HG02884 (cell line): Measurements from ENCODE around the gene FOXF1.

Experiments used
- ATAC-seq: cut with Tn5 transposase; IDR thresholded peaks from one replicate; pipeline ENCODE4 v1.9.1; 2021; ENCODE audit warnings: mild to moderate bottlenecking, moderate library complexity; ENCODE audit not compliant: unreplicated experiment

FOXF1 gene

GRCh38 chr16:86503830-86504229, 6.5 kb upstream of the FOXF1 start:
- ATAC-seq, result no peak

GRCh38 chr16:86504315-86505184, 5.8 kb upstream of the FOXF1 start:
- no peak for ATAC-seq

GRCh38 chr16:86505185-86505898, 5.0 kb upstream of the FOXF1 start:
- no peak for ATAC-seq

- ATAC-seq, result no peak
Measured at GRCh38 chr16:86505899-86506864, 4.1 kb upstream of the FOXF1 start.

- no peak for ATAC-seq
Measured at GRCh38 chr16:86507173-86508027, 2.9 kb upstream of the FOXF1 start.

GRCh38 chr16:86508028-86508946, 2.0 kb upstream of the FOXF1 start:
- ATAC-seq, result no peak

- ATAC-seq, result no peak
Measured at GRCh38 chr16:86508947-86509758, 1.2 kb upstream of the FOXF1 start.

- ATAC-seq, result no peak
Measured at GRCh38 chr16:86509759-86510464, 415 bp upstream of the FOXF1 start.

- no peak for ATAC-seq
Measured at GRCh38 chr16:86511317-86512161, 1.2 kb downstream of the FOXF1 start.

GRCh38 chr16:86512301-86512859, 2.1 kb downstream of the FOXF1 start:
- no peak for ATAC-seq

GRCh38 chr16:86512860-86513470, 2.6 kb downstream of the FOXF1 start:
- no peak for ATAC-seq

- no peak for ATAC-seq
Measured at GRCh38 chr16:86513471-86514277, 3.3 kb downstream of the FOXF1 start.

- ATAC-seq, result no peak
Measured at GRCh38 chr16:86514481-86515376, 4.4 kb downstream of the FOXF1 start.

GRCh38 chr16:86515413-86515776, 5.1 kb downstream of the FOXF1 start:
- ATAC-seq, result no peak
